Measurements from ENCODE around the gene NACC1. TPM values are rescaled to one million over a fixed set of nuclear protein-coding genes. Genes with fewer than 3 reads are reported as not detected.

NACC1 gene
- total RNA-seq, 4 donors from 2014 or later: 13.4 to 47.6 (median 35.3) TPM

DNA sequence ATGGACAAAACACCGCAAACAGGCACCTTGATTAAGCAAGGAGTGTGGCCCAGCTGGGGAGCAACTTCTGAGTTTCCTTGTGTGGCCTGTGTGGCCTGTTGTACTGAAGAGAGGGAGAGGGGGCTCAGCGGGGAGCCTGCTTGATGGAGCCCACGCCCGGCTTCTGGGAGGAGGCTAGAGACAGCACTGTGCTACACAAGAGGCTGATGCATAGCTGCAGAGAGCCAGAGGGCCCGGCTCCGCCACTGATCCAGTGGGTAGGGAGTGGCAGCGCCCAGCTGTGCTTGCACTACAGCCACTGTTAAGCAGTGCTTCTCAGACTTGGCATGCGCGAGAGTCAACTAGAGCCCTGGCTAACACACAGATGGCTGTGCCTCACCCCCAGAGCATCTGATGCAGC is 34.4 kb upstream of the NACC1 start:
- no peak for DNase-seq (ENCODE audit: low spot score in 2 of 2)
- H3K4me1 ChIP-seq: peaks cover 35% of the 10 kb centered on the region
- H3K27me3 ChIP-seq: no peaks in the 10 kb centered on the region
- no peak overlapping the region for H3K4me3 ChIP-seq
- H3K9me3 ChIP-seq: no peaks in the 10 kb centered on the region
- WGBS: 0% methylated on average over 1 of the region's 9 CpGs
- TF ChIP-seq POLR2A (IDR thresholded peaks at IDR 0.05) (no peak), POLR2AphosphoS5 (IDR thresholded peaks at IDR 0.05) (no peak), EP300 (IDR thresholded peaks at IDR 0.05) (no peak)
- TF ChIP-seq, protein P1, sequence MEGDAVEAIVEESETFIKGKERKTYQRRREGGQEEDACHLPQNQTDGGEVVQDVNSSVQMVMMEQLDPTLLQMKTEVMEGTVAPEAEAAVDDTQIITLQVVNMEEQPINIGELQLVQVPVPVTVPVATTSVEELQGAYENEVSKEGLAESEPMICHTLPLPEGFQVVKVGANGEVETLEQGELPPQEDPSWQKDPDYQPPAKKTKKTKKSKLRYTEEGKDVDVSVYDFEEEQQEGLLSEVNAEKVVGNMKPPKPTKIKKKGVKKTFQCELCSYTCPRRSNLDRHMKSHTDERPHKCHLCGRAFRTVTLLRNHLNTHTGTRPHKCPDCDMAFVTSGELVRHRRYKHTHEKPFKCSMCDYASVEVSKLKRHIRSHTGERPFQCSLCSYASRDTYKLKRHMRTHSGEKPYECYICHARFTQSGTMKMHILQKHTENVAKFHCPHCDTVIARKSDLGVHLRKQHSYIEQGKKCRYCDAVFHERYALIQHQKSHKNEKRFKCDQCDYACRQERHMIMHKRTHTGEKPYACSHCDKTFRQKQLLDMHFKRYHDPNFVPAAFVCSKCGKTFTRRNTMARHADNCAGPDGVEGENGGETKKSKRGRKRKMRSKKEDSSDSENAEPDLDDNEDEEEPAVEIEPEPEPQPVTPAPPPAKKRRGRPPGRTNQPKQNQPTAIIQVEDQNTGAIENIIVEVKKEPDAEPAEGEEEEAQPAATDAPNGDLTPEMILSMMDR (IDR thresholded peaks at IDR 0.05): no peak
- H3K27ac ChIP-seq: peak overlapping the region; percentile 54
- H3K36me3 ChIP-seq: peaks cover 71% of the 10 kb centered on the region

DNA sequence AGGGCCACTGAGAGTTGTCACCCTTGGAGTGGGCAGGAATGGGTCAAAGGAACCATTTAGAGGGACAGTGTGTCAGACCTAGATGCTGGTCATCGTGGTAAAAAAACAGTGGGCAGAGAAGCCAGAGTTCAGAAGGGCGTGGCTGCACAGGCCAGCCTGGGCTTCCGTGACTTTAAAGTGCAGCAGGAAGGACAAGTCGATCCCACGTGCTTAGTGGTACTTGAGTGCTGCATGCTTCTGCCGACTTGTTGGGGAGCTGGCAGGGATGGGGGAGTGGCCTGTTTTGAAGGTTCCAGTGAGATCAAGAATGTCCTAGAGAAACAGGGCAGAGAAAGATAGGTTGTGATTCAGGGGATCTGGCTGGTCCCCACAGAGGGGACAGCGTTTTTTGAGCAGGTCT is 32.4 kb upstream of the NACC1 start:
- WGBS: 40% methylated on average over 7 of the region's 7 CpGs
- Histone ChIP-seq H3K36me3 (peaks cover 70% of the 10 kb centered on the region), H3K4me1 (peaks cover 36% of the 10 kb centered on the region), H3K4me3 (no peak overlapping the region), H3K27me3 (no peaks in the 10 kb centered on the region), H3K9me3 (no peaks in the 10 kb centered on the region), H3K27ac (peak overlapping the region; percentile 21)
- no peak for DNase-seq (ENCODE audit: low spot score in 2 of 2)
- TF ChIP-seq EP300 (IDR thresholded peaks at IDR 0.05) (no peak), POLR2AphosphoS5 (IDR thresholded peaks at IDR 0.05) (no peak), POLR2A (IDR thresholded peaks at IDR 0.05) (no peak)
- TF ChIP-seq, protein P1 (IDR thresholded peaks at IDR 0.05): no peak

DNA sequence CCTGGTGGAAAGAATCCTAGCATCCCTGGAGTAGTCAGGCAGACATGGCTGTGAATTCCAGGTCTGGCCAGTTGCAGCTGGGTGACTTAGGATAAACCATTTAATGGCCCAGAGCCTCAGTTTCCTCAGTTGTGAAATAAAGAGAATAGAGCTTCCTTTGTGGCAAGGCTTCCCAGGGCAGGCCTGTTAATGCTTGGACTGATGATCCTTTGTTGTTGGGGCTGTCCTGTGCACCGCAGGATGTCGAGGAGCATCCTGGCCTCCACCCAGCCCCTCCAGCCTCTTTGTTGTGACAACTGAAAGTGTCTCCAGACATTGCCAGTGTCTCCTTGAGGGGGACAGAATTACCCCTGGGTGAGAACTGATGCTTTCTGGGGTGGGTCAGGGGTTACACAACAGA is 31.7 kb upstream of the NACC1 start:
- Histone ChIP-seq H3K4me1 (peaks cover 40% of the 10 kb centered on the region), H3K36me3 (peaks cover 67% of the 10 kb centered on the region), H3K4me3 (no peak overlapping the region), H3K27me3 (no peaks in the 10 kb centered on the region), H3K9me3 (no peaks in the 10 kb centered on the region), H3K27ac (no peak overlapping the region)
- WGBS: 70% methylated on average over 2 of the region's 2 CpGs
- DNase-seq (ENCODE audit: low spot score in 2 of 2): no peak
- TF ChIP-seq, protein P1 (IDR thresholded peaks at IDR 0.05): no peak
- no peak for TF ChIP-seq POLR2A (IDR thresholded peaks at IDR 0.05)

GRCh38 chr19:13087295-13087694 is 30.8 kb upstream of the NACC1 start:
- Histone ChIP-seq H3K4me1 (peaks cover 42% of the 10 kb centered on the region), H3K4me3 (no peak overlapping the region), H3K27ac (peak overlapping the region; percentile 20), H3K9me3 (no peaks in the 10 kb centered on the region), H3K27me3 (no peaks in the 10 kb centered on the region), H3K36me3 (peaks cover 58% of the 10 kb centered on the region)
- no peak for TF ChIP-seq POLR2AphosphoS5 (IDR thresholded peaks at IDR 0.05)
- TF ChIP-seq, protein P1 (IDR thresholded peaks at IDR 0.05): no peak
- no peak for TF ChIP-seq EP300 (IDR thresholded peaks at IDR 0.05)
- no peak for TF ChIP-seq POLR2A (IDR thresholded peaks at IDR 0.05)
- DNase-seq (ENCODE audit: low spot score in 2 of 2): no peak
- WGBS: 71% methylated on average over 12 of the region's 12 CpGs

DNA sequence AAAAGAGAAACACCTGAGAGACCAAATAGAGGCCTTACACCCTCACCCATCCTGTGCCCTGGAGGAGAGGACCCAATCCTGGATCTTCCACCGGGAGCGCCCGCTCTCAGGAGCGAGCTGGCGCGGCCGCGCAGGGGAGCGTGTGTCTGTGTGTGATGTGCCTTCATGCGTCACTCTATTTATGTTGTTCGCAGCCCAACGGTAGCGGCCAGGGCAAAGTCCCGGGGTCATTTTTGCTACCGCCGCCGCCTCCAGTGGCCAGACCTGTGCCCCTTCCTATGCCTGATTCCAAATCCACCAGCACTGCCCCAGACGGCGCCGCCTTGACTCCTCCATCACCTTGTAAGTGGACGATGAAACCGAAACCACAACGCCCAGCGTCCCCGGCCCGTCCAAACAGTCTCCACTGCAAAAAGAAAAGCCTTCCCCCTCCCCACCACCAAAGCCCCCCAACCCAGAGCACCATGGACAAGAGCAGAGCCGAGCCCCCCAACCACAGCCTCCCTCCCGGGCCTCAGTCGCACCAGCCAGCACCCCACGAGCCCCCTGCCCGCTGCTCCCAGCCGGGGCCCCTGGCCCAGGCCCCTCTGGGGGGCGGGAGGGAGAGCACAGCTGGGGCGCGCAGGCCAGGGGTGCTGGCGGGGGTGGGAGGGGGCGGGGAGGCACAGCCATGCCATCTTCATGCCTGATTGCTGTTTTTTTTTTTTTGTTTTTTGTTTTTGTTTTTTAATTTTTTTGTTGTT is 30.1 kb upstream of the NACC1 start:
- Histone ChIP-seq H3K27ac (no peak overlapping the region), H3K27me3 (no peaks in the 10 kb centered on the region), H3K4me1 (peaks cover 45% of the 10 kb centered on the region), H3K9me3 (no peaks in the 10 kb centered on the region), H3K36me3 (peaks cover 51% of the 10 kb centered on the region), H3K4me3 (no peak overlapping the region)
- WGBS: 88% methylated on average over 37 of the region's 37 CpGs
- TF ChIP-seq EP300 (IDR thresholded peaks at IDR 0.05) (no peak), POLR2A (IDR thresholded peaks at IDR 0.05) (no peak), POLR2AphosphoS5 (IDR thresholded peaks at IDR 0.05) (no peak)
- TF ChIP-seq, protein P1 (IDR thresholded peaks at IDR 0.05): no peak
- no peak for DNase-seq (ENCODE audit: low spot score in 2 of 2)
